T-helper 2 cell treated with Interferon-gamma antibody and Interleukin-4, amounts not matched to agents 100 ng/mL and 5 ng/mL, for 36 hours (primary cell): ENCODE results near the gene AMOTL1. TPM values are rescaled to one million over a fixed set of nuclear protein-coding genes. Genes with fewer than 3 reads are reported as not detected.

ENCODE experiments used
- intact Hi-C: fragments of 100-400 bp; cut with micrococcal nuclease; formaldehyde crosslinking; loops from one replicate; pipeline ENCODE4 v1.15.1; 2023
- total RNA-seq: library from RNA; stranded (reverse); gene quantifications from 2 replicates; pipeline ENCODE4 v1.2.3, GENCODE V29; 2022

The AMOTL1 gene
- total RNA-seq, 1 donor from 2014 or later = 4.4 TPM

DNA sequence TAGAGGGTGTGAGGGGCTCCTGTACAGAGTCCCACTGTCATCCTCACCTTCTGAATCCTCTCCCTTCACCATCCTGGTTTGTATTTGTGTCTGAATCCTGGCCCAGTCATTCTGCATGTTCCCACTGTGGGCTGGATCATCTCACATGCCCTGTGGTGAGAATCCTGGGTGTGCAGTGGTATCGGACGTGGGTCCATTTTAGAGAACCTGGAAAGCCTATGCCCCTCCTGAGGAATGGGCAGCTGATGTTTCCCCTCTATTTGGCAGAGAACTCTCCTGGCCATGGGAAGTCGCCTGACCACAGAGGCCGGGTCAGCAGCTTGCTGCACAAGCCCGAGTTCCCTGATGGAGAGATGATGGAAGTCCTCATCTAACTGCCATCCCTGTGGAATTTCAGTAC lies 102.3 kb downstream of the AMOTL1 start:
- intact Hi-C loops = no loop called here

DNA sequence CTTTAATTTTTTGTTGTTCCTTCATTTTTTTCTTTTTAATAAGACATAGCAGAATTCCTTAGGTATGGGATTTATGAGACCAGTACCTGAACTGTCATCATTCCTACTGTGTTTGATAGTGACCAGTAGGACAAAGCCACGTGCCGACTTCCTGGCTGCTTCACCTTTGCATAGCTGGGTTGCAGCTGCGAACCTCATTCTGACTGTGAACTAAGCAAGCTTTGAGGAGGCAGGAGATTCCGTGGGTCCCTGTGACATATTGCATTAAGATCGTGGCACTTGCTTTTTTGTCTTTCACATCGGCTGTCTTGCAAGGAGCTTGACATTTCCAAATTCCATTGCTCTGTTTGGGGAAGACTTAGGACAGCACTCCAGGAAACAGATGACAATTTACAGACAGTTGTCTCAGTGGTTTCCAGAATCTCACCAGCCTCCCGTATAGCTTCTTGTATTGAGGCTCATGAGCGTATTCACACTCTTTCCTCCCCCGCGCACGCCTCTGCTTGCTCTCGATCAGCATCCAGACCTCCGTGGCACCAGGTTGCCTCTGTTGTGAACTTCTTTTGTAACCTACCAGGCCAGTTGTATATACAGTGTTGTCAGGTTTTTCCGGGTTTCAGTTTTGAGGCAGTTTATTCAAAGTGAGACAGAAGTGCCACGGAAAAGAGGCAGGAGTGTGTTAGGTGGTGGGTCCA lies 103.5 kb downstream of the AMOTL1 start:
- intact Hi-C loops = no loop called here

GRCh38 chr11:94873916-94874540 lies 105.9 kb downstream of the AMOTL1 start:
- intact Hi-C loops = no loop called here

- intact Hi-C loops = loop anchor here (5.0 kb wide), 2 partner anchors 94 to 254 kb away; no protein-coding TSS in a partner anchor
Observed at GRCh38 chr11:94876222-94876621, 108.1 kb downstream of the AMOTL1 start.

DNA sequence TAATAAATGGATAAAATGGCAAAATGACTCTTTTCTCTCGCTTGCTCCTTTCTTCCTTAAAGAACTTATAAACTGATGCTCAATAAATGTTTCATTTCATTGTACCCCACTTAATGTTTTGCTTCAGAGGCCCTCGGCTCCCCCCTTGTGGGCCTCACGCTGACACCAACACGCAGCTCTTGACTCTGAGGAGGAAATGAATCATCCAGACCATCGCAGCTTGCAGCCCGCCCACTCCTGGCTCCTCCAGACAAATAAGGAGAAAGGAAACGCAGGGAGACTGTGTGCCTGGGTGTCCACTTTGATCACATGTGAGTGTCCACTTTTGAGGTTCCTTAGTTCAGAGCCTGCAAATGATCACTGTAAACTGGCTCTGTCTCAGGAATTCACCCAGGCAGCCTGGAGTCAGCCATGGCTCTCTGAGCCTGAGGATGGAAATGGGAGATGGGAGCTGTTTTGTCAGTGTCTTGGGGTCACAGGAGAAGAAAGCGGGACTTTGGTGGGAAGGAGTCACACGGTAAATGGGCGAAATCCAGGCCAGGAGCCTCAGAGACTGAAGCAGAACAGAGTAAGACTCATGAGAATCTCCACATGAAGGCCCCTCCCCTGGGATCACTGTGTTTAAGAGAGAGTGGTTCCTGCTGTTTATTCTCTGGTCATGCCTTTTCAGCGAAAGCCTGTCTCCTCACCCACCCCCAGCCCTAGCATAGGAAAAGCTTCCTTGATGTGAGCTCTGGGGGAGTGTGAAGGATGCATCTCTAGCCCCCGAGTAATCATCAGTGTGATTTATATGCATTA lies 108.7 kb downstream of the AMOTL1 start:
- intact Hi-C loops = loop anchor here (5.0 kb wide), 2 partner anchors 95 to 255 kb away; no protein-coding TSS in a partner anchor

DNA sequence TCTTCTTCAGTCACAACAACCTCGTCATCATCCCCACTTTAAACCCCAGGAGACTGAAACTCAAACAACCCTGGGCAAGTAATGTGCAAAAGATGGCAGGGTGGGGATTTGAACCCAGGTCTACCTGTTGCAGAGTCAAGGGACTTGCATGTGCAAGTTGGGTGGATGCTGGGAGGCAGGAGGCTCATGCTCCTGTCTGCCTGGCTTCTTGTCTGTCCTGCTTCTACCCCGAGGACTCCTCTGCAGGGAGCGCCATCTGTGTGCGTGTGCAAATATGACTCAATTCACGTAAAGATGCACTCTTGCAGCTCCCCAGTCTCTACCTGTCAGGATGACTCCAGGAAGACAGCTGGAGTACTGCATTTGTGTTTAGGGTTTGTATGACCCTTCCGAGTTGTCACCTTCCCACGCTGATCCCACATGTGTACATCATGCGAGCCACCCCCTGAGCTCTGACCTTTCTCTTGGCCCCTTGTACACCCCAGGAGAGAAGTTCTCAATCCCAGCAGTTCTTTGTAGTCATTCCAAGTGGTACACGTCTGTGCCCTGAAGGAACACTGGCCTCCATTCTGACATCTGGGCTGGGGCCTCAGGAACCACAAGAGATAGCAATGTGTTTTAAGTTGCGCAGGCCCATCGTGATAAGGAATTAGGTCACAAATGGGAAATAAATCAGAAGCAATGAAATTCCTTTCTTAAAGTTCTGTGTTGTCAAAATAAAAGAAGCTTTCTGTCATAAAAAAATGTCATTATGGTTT lies 109.5 kb downstream of the AMOTL1 start:
- intact Hi-C loops = loop anchor here (5.0 kb wide), 2 partner anchors 95 to 255 kb away; no protein-coding TSS in a partner anchor

GRCh38 chr11:94879006-94879405 lies 110.8 kb downstream of the AMOTL1 start:
- intact Hi-C loops = loop anchor here (5.0 kb wide), 2 partner anchors 97 to 257 kb away; no protein-coding TSS in a partner anchor

DNA sequence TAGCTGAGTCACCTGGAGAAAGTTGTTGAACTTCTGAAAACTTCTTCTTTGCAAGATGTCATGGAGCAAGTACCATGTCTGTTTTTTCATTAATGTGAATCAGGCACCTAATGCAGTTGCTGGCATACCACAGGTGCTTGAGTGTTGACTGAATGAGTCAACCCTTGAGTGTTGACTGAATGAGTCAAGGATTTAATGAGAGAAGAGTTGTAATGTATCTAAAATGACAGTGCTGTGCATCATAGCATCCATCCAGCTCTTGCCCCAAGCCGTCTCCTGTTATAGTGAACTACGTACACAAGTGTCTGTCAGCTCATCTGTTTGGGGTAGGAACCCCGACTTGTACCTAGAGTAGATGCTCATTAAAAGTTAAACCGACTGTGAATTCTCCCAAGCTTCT lies 112.1 kb downstream of the AMOTL1 start:
- intact Hi-C loops = no loop called here

GRCh38 chr11:94882931-94883330 lies 114.8 kb downstream of the AMOTL1 start:
- intact Hi-C loops = no loop called here

DNA sequence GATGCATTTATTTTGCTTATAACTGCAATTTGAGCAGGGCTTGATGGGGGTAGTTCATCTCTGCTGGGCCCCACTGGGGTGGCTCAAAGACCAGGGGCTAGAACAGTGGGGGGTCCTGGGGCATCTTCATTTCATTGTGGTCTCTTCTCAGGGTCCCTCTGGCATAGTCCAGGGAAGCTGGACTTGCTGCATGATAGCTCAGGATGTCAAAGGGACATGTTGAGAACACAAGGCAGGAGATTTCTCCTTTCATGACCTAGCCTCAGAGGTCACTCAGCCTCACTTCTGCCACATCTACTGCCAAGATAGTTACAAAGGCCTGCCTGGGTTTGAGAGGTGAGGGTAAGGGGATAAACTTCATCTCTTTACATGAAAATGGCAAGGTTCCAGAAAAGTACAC lies 115.7 kb downstream of the AMOTL1 start:
- intact Hi-C loops = no loop called here

DNA sequence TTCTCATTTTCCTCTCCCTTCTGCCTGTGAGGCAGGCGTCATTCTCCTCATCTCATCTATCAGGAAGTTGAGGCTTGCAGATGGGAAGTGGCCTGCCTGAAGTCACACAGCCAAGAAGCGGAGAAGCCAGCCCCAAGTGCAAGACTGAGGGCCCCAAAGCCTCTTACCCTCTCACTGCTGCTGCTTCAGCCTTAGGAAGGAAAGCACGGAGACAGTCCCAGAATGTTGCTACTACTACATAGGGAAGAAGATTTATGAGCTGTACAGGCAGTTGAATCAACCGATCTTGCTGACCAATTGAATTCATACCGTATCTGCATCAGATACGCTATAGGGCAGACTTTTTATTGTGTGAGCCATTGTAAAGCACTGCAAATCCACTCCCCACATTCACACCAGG lies 116.2 kb downstream of the AMOTL1 start:
- intact Hi-C loops = no loop called here

- intact Hi-C loops = no loop called here
Observed at GRCh38 chr11:94885133-94885532, 117.0 kb downstream of the AMOTL1 start.

DNA sequence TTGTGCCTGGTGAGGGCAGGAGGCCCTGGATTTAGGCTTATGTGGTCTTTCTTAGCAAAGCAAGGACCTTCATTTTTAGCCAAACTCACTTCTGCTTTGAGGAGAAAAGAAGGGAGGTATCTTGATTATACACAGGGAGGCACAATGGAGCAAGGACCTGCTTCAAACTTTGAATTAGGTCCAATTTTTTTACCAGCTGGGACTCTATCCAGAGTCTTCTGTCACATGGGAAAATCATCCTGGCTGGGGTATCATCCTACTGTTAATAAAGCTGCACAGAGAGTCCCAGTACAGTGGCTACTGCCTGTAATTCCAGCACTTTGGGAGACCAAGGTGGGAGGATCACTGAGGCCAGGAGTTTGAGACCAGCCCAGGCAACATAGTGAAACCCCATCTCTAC lies 117.4 kb downstream of the AMOTL1 start:
- intact Hi-C loops = no loop called here

DNA sequence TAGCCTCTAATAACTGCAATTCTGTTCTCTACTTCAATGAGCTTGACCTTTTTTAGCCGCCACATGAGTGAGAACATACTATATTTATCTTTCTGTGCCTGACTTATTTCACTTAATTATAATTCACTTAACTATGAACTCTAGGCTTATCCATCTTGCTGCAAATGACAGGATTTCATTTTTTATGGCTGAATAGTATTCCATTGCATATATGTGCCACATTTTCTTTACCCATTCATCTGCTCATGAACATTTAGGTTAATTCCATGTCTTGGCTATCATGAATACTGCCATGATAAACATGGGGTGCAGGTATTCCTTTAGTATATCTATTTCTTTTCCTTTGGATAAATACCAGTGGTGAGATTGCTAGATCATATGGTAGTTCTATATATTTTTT lies 120.0 kb downstream of the AMOTL1 start:
- intact Hi-C loops = no loop called here

DNA sequence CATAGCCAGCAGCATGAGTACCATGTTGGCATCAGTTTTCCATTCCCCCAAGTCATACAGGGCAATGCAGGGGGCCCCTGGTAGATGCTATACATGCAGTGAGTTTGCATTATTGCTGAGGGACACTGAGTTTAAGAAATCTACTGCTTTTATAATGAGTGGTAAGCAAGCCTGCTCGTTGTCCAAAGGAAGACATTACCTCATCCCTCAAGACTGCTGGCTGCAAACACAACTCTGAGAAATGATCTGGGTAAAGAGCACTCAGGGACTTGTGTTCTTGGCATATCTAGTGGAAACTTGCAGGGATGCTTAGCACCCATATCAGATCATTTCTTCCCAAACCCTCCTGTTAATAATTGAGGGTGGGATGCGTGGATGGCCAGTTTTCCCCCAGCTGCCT lies 127.3 kb downstream of the AMOTL1 start:
- intact Hi-C loops = no loop called here

- intact Hi-C loops = no loop called here
Observed at GRCh38 chr11:94895971-94896370, 127.8 kb downstream of the AMOTL1 start.

GRCh38 chr11:94897330-94897768 lies 129.2 kb downstream of the AMOTL1 start:
- intact Hi-C loops = loop anchor here (1.0 kb wide), 3 partner anchors 111 to 378 kb away; no protein-coding TSS in a partner anchor

GRCh38 chr11:94907226-94907625 lies 139.1 kb downstream of the AMOTL1 start:
- intact Hi-C loops = no loop called here

DNA sequence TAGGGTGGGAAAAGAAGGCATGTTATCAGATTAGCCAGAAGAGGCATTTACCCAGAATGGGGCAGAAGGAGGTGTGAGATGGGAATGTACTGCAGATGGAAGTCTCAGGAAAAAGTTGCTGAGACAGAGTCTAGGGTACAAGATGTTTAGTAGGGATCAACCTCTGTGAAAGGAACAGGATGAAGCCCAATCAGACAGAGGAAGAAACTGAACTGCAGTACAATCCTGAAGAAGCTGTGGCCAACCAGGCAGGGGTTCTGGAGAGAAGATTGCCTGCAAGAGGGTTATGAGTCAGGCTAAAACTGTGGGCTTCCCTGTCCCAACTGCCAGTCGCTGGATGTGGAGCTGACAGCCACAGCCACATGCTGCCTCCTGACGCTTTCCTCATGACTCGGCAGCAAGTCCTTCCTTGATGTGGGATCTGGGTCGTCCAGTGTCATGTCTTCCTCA lies 141.2 kb downstream of the AMOTL1 start:
- intact Hi-C loops = no loop called here

GRCh38 chr11:94910270-94910669 lies 142.1 kb downstream of the AMOTL1 start:
- intact Hi-C loops = no loop called here

GRCh38 chr11:94910779-94911178 lies 142.6 kb downstream of the AMOTL1 start:
- intact Hi-C loops = no loop called here
